Sigmoid colon (tissue), 4 donors: ENCODE data around the gene MAML3.

ENCODE experiments used
- POLR2A ChIP-seq, 2 donors: fragments of 450-650 bp; IDR thresholded peaks; one replicate each; pipeline ENCODE4 v1.6.1; 2016; ENCODE audit warnings: antibody characterized with exemption in 2 of 2, mild to moderate bottlenecking in 2 of 2, moderate library complexity in 2 of 2
- POLR2AphosphoS5 ChIP-seq, 4 donors: sonication (generic); formaldehyde crosslinking; IDR thresholded peaks; one replicate each; pipeline ENCODE4 v1.6.1; 2017; ENCODE audit warnings: antibody characterized with exemption in 4 of 4
- TF ChIP-seq, protein P1 (sequence below), 4 experiments: fragments of 450-650 bp in 3 of 4; fragments of 200-600 bp in 1 of 4; IDR thresholded peaks; one replicate each; pipeline ENCODE4 v1.5.1; 2016 to 2019; ENCODE audit warnings: antibody characterized with exemption in 4 of 4, mild to moderate bottlenecking in 3 of 4, moderate library complexity in 2 of 4

DNA sequence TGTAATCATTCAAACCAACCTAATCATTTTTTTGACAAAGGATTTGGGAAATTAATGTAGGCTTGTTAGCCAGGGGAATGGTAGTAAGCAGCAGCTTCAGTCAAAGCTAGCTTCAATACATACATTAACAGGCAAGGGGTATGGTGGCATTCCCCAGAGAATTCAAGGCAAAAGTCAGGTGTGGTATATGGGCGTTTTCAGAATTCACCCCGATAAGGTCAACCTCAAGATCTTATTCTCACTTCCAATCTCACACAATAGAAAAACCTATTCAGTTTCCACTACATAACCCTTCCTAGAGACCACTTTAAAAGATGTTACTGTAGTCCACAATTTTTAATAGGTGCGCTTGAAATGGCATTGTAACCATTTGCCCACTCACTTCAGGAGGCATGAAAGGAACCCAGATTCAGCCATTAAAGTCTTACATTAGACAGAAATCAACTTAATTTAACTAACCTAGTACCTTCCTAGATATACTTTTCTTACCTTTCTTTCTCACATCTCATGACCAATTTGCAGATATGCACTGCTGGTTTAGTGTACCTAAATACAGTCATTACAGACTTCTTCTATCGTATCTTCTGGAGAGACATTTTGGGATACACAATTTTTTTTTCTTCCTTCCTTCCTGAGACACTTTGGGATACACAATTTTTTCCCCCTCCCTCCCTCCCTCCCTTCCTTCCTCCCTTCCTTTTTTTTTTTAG lies 34.9 kb downstream of the MAML3 start:
- no peak for TF ChIP-seq POLR2AphosphoS5 (IDR thresholded peaks at IDR 0.05)
- TF ChIP-seq, protein P1, sequence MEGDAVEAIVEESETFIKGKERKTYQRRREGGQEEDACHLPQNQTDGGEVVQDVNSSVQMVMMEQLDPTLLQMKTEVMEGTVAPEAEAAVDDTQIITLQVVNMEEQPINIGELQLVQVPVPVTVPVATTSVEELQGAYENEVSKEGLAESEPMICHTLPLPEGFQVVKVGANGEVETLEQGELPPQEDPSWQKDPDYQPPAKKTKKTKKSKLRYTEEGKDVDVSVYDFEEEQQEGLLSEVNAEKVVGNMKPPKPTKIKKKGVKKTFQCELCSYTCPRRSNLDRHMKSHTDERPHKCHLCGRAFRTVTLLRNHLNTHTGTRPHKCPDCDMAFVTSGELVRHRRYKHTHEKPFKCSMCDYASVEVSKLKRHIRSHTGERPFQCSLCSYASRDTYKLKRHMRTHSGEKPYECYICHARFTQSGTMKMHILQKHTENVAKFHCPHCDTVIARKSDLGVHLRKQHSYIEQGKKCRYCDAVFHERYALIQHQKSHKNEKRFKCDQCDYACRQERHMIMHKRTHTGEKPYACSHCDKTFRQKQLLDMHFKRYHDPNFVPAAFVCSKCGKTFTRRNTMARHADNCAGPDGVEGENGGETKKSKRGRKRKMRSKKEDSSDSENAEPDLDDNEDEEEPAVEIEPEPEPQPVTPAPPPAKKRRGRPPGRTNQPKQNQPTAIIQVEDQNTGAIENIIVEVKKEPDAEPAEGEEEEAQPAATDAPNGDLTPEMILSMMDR (IDR thresholded peaks at IDR 0.05): no peak
- TF ChIP-seq POLR2A (IDR thresholded peaks at IDR 0.05): no peak
